Pancreas (tissue), 10 donors: ENCODE results near the gene SLC24A1. TPM values are rescaled to one million over a fixed set of nuclear protein-coding genes. Genes with fewer than 3 reads are reported as not detected.

Experiments
- ATAC-seq, 4 donors: fragments of 200-7000 bp; cut with Tn5 transposase; one replicate each; pipeline versions ENCODE4 v1.8.0 to v1.9.1; 2020; ENCODE audit warnings: mild to moderate bottlenecking in 4 of 4, moderate library complexity in 4 of 4
- DNase-seq, 6 donors: peaks; one replicate each; pipeline ENCODE4 v3.0.0-alpha.2; 2020
- FAIRE-seq: peaks from 2 replicates; lab custom pipeline; 2012; peaks lifted over from hg19 to GRCh38; lab: Jason Lieb, UNC
- H3K27ac ChIP-seq, 4 donors: fragments of 200-600 bp; sonication (generic); 1 replicate in 3 of 4; 2 replicates in 1 of 4; pipeline versions ENCODE4 v1.5.0 to v1.8.0; 2020
- H3K27me3 ChIP-seq, 4 donors: fragments of 200-600 bp; one replicate each; pipeline ENCODE4 v1.8.0; 2021
- H3K36me3 ChIP-seq, 3 donors: fragments of 200-600 bp; sonication (generic) in 1 of 3; one replicate each; pipeline versions ENCODE4 v1.5.0 to v1.8.0; 2020 to 2021
- H3K4me1 ChIP-seq, 3 donors: fragments of 200-600 bp; one replicate each; pipeline ENCODE4 v1.8.0; 2021
- H3K4me3 ChIP-seq, 4 donors: fragments of 200-600 bp; sonication (generic) in 2 of 4; one replicate each; pipeline versions ENCODE4 v1.5.0 to v1.8.0; 2020 to 2021
- H3K9me3 ChIP-seq, 4 donors: fragments of 200-600 bp; one replicate each; pipeline ENCODE4 v1.8.0; 2021
- CTCF ChIP-seq, 4 donors: fragments of 200-600 bp; sonication (generic) in 3 of 4; IDR thresholded peaks; one replicate each; pipeline versions ENCODE4 v1.5.0 to v1.8.0; 2021; ENCODE audit warnings: antibody characterized with exemption in 4 of 4
- WGBS, 2 donors: extraction: QIAGEN DNeasy Blood & Tissue Kit; methylation state at CpG; one replicate each; pipeline ENCODE4 v1.1.7; 2013; 5-methylcytosine and 5-hydroxymethylcytosine counted together
- intact Hi-C, 3 donors: fragments of 100-400 bp; cut with DNase I; formaldehyde crosslinking; loops; one replicate each; pipeline versions ENCODE4 v1.11.1 to v1.14.2; 2022
- polyA plus RNA-seq, 2 donors: library from polyadenylated mRNA; stranded (reverse); fragments of 200-250 nt; gene quantifications; one replicate each; pipeline ENCODE4 v1.2.3, GENCODE V29; 2013
- total RNA-seq, 6 donors: library from RNA; stranded (reverse); fragmentation: NEBNext Ultra II Directional in 4 of 6; extraction: Animal tissue kit (Norgen Biotek cat#: 25700) in 4 of 6; gene quantifications; one replicate each; pipeline versions ENCODE4 v1.2.1 to v1.2.4, GENCODE V29; 2021 to 2023
- donor health status: healthy with polysubstance abuse.
- donor health status: DM: no; HTN: no; CAD: no; lungs with moderate emphysema.
- donor health status: DM: no; HTN: no; CAD: no.
- donor health status: control.
- donor health status: control.
- donor health status: Bipolar disorder and iron deficiency.
- donor health status: DM: yes; HTN: yes; CAD: no.
- donor health status: DM: no; HTN: no; CAD: no.
- donor health status: DM: no; HTN: no; CAD: no.
- donor health status: DM: yes; HTN: yes; CAD: no.

SLC24A1 gene
- total and polyA plus RNA-seq, 8 donors: 1.9 to 5.8 (median 4.0) TPM

DNA sequence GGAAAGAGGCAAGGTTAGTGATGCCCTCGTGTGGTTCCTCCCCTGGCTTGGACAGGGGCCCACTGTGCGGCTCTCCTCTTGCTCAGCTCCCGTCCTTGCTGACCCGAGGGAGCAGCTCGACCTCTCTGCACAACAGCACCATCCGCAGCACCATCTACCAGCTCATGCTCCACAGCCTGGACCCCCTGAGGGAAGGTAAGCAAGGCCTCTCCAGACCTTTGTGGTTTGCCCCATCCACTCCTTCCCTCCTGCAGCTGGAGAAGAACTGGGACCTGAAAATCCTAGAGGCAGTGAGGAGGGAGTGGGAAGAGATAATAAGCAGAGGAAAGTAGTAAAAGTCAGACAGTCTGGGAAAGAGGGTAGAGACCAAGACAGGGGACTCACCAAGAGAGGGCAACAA lies 17.8 kb downstream of the SLC24A1 start:
- H3K27ac ChIP-seq: no peak overlapping the region
- intact Hi-C loops: loop anchor here in 1 of 3 donors (10.0 kb wide), 1 partner anchor 555 kb away; no protein-coding TSS in a partner anchor
- 41 to 52% methylated on average over 6 of the region's 6 CpGs for WGBS, 2 donors
- no peaks in the 10 kb centered on the region for H3K4me1 ChIP-seq
- H3K9me3 ChIP-seq: no peaks in the 10 kb centered on the region
- no peaks in the 10 kb centered on the region for H3K36me3 ChIP-seq
- ATAC-seq: peak in 1 of 4 donors; percentile 4
- TF ChIP-seq CTCF (IDR thresholded peaks at IDR 0.05): no peak
- no peak for FAIRE-seq
- DNase-seq: no peak
- no peak overlapping the region for H3K4me3 ChIP-seq
- H3K27me3 ChIP-seq: no peaks in the 10 kb centered on the region

GRCh38 chr15:65641768-65642475 lies 20.2 kb downstream of the SLC24A1 start:
- Histone ChIP-seq H3K27ac (no peak overlapping the region), H3K9me3 (no peaks in the 10 kb centered on the region), H3K4me1 (no peaks in the 10 kb centered on the region), H3K36me3 (no peaks in the 10 kb centered on the region), H3K4me3 (no peak overlapping the region), H3K27me3 (no peaks in the 10 kb centered on the region)
- no peak for TF ChIP-seq CTCF (IDR thresholded peaks at IDR 0.05)
- FAIRE-seq (no peak), ATAC-seq (no peak), DNase-seq (no peak)
- 41 to 50% methylated on average over 6 of the region's 6 CpGs for WGBS, 2 donors
- intact Hi-C loops: loop anchor here in 1 of 3 donors (10.0 kb wide), 1 partner anchor 213 kb away; no protein-coding TSS in a partner anchor

DNA sequence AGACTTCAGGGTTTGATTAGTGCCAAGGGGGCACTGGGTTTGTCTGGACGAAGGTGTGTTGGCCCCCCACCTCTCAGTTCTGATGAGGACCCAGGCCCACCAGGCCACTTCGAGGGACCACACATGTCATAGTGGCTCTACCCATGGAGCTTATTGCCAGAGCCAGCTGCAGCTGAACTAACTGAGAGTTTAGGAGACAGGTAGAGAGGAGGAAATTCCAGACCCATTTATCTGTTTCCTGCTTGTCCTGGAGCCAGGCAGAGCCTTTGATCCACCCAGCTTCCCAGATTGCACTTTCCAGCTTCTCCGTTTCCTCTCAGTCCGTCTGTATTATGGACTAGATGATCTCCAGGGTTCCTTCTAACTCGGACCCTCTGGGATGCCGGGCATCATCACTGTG lies 20.9 kb downstream of the SLC24A1 start:
- ATAC-seq (no peak), DNase-seq (no peak), FAIRE-seq (no peak)
- H3K27ac ChIP-seq: no peak overlapping the region
- WGBS, 2 donors: 58 to 69% methylated on average over 6 of the region's 6 CpGs
- H3K27me3 ChIP-seq: no peaks in the 10 kb centered on the region
- H3K9me3 ChIP-seq: no peaks in the 10 kb centered on the region
- intact Hi-C loops: loop anchor here in 1 of 3 donors (10.0 kb wide), 1 partner anchor 212 kb away; no protein-coding TSS in a partner anchor
- no peaks in the 10 kb centered on the region for H3K36me3 ChIP-seq
- no peak overlapping the region for H3K4me3 ChIP-seq
- TF ChIP-seq CTCF (IDR thresholded peaks at IDR 0.05): no peak
- H3K4me1 ChIP-seq: no peaks in the 10 kb centered on the region

DNA sequence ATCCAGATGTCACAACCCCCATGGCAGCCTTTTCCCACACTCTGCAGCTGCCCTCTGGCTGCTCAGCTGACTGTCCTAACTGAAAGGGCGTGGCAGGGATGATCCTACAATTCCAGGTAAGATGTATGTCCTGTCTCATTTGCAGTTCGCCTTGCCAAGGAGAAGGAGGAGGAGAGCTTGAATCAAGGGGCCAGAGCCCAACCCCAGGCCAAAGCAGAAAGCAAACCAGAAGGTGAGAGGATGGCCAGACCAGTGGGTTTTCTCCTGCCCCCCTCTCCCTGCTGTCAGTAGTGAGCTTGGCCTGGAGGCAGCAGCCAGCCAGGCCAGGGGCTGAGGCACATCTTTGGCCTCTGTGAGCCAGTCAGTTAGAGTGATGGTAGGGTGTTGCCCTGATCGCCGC lies 22.5 kb downstream of the SLC24A1 start:
- H3K4me3 ChIP-seq: no peak overlapping the region
- intact Hi-C loops: loop anchor here in 1 of 3 donors (10.0 kb wide), 1 partner anchor 211 kb away; no protein-coding TSS in a partner anchor
- H3K27ac ChIP-seq: no peak overlapping the region
- H3K36me3 ChIP-seq: no peaks in the 10 kb centered on the region
- H3K9me3 ChIP-seq: no peaks in the 10 kb centered on the region
- no peaks in the 10 kb centered on the region for H3K27me3 ChIP-seq
- H3K4me1 ChIP-seq: no peaks in the 10 kb centered on the region
- no peak for TF ChIP-seq CTCF (IDR thresholded peaks at IDR 0.05)
- 95% methylated on average over 4 of the region's 4 CpGs for WGBS, 2 donors
- no peak for FAIRE-seq
- no peak for DNase-seq
- no peak for ATAC-seq

GRCh38 chr15:65645392-65645791 lies 23.7 kb downstream of the SLC24A1 start:
- H3K27me3 ChIP-seq: no peaks in the 10 kb centered on the region
- no peak for TF ChIP-seq CTCF (IDR thresholded peaks at IDR 0.05)
- no peaks in the 10 kb centered on the region for H3K36me3 ChIP-seq
- H3K9me3 ChIP-seq: no peaks in the 10 kb centered on the region
- H3K27ac ChIP-seq: no peak overlapping the region
- no peaks in the 10 kb centered on the region for H3K4me1 ChIP-seq
- intact Hi-C loops: loop anchor here in 1 of 3 donors (10.0 kb wide), 1 partner anchor 209 kb away; no protein-coding TSS in a partner anchor
- no peak overlapping the region for H3K4me3 ChIP-seq
- FAIRE-seq (no peak), ATAC-seq (no peak), DNase-seq (no peak)
- 78 to 93% methylated on average over 4 of the region's 4 CpGs for WGBS, 2 donors
